GM21576 (cell line): ENCODE measurements around the gene CD93.

Experiments used
- ATAC-seq: cut with Tn5 transposase; IDR thresholded peaks from one replicate; pipeline ENCODE4 v1.9.1; 2021; ENCODE audit warnings: mild to moderate bottlenecking, moderate library complexity; ENCODE audit not compliant: unreplicated experiment

CD93 gene

DNA sequence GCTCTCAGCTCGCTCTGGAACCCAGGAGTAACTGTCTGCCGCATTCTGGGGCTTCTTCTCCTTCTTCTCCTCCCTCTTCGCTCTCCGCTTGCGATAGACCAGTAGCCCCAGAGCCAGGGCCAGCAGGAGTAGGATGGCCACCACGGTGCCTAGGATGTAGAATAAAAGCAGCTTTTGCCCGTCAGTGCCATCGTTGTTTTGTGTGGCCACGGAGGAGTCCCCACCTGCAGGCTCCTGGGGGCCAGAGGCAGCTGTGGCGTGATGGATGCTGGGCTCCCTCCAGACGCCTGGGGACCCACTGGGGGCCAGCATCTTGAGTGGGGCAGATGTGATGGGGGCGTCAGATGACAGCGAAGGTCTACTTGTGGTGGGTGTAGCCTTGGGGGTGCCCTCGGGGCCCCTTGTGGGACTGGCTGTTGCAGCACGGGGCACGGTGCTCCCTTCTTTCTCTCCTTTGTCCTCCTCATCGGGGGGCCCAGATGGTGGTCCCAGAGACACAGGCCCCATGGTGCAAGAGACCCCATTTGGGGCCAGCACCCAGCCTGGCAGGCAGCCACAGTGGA is 1.8 kb downstream of the CD93 start:
- ATAC-seq, result no peak

DNA sequence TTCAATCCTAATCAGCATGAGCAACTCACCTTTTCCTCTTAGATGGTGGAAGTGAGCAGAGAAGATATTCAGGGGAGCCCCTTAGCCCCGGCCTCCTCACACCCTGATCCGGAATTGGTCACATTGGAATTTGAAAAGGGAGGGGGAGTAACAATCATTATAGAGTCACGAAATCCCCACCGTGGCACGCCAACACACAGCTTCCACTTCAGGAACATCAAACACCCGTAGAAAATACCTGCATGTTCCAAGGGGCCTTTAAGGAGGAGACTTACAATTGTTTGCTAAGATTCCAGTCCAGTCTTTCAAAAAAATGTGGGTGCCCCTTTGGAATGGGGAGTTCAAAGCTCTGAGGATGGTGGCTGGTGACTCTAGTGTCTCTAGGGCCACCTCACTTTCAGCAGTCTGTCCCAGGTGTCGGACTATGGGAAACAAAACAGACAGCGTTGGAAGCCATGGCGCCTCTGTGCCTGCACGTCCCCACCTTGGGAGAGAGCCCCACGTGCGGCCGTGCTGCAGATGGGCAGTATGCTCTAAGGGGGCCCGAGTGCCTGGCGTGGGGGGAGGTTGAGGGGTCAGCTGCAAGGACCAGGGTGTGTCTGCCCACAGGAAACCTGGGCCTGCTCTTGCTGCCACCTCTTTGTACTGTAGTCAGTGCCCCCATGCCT is 2.4 kb downstream of the CD93 start:
- no peak for ATAC-seq

DNA sequence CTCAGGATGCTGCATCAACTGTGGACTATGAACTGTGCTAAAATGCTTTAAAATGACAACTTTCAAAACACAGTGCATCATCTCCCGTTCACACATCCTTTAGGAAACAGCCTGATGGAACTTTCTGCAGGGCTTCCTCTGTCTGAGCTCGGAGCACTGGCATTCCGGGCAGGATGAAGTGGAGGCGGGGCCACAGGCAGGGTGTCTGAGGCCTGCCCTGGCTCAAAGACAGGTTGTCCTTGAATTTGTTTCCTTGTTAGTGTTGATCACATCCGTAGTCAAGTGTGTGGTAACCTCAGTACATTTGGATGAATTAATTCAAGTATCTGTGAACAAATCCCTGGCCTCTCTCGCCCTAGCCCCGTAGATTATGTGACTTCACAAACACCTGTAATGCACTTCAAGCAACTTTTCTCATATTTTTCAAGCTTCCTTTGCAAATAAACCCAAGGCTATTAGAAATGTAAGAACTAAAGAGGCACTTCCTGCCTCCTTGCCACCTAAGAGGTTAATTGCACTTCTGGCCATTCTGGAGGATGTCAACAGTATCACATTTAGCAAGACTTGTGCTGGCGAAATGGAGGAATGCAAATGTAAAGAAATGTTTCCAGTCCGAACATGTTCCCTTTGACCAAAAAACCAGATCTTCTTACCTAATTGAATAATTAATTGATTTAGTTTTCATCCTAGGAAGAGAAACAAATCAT is 3.1 kb downstream of the CD93 start:
- ATAC-seq, result no peak

DNA sequence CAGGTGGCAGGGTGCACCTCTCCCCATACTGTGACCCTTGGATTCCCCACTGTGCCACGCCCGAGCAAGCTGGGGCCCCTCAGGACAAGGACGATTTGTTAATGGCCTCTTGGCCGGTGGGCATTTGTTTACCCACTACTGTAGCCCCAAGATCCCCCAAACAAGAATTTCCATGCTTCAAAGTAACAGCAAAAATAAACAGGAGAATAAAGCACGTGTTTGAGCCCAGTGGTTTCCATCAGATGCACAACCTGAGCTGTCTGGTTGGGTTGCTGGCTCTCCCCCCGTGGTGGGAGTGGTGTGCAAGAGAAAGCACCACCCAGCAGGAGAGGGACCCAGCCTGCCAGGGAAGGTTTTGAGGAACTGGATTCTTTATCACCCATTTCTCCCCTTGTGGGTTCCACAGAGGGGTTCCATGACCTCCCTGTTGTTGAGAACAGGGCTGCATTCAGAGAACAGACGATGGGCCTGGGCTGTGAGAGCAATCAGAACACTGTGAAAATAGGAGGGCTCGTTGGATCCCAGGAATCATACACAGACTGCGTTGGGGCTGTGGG is 4.8 kb downstream of the CD93 start:
- no peak for ATAC-seq

DNA sequence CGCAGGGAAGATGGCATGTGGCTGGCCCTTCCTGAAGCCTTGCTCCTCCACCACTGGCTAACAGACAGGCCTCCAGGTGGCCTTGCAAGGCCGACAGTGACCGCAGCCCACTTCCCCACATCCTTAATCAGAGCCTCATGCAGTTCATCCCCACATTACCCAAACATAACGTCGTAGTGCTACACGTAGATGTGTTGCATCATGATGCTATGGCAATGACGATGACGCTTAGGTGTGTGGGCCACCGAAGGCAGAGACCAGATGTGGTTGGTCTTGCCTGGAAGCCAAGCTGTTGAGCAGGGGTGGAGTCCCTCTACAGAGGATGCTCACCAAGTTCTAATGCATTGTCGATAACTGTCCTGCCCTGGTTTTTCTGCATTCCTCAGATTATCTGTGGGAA is 5.6 kb downstream of the CD93 start:
- ATAC-seq, result no peak

DNA sequence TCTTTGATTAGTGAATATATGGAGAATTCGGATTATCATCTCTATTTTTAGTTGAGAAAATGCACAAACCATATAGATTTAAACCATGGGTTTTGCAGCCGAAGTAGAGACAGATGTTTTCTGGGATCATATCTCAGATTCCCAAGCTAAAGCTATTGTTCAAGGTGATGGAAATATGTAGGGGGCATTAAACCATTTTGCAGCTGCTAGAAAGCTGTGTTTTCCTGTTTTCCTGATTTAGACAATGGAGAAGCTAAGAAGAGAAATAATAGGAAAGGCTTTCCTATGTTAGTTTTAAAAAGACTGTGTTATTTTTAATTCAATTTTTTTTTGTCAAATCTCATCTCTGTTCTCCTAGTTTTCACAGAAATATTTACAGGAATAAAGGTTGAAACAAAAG is 6.2 kb downstream of the CD93 start:
- no peak for ATAC-seq

DNA sequence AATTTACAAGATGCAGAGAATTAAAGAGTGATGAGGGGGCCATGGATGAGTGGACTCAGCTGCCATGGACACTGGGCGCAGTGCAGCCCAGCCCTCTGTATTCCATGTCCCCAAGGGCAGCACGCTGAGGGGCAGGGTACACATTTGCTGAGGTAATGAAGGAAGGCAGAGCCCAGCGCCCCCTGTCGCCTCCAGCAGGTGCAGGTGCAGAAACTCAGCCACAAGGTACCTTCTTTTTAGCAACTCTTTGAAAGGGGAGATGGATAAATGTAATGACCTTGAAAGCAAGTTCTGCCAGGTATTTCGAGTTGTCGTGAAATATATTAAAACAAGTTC is 7.1 kb downstream of the CD93 start:
- ATAC-seq, result no peak

DNA sequence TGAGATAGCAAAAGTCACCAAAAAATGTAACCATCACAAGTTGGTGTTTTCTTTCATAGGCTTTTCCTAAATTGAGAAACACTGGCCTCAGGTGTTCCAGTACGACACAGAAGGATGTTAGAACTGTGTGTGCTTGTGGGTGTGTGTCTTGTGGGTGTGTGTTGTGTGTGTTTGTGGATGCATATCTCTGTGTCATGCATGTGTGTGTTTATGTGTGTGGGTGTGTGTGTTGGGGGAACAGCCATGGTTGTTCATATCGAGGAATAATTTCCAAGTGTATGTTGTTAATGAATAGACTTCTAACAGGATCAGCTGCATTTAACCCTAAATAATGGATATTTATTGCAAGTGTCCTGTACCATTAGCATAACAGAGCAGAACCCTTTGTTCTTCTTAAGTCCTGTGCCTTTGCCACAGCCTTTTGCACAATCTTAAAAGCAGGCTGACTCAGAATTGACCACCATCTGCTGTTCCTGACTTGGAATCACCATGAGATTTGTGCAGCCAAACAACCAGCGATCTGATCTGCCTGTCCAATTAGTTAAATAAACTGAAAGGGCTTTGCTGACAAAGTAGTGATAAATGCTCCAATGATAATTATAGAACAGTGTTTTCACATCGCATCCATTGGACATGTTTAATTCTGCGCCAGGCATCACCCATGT is 7.6 kb downstream of the CD93 start:
- ATAC-seq, result no peak

DNA sequence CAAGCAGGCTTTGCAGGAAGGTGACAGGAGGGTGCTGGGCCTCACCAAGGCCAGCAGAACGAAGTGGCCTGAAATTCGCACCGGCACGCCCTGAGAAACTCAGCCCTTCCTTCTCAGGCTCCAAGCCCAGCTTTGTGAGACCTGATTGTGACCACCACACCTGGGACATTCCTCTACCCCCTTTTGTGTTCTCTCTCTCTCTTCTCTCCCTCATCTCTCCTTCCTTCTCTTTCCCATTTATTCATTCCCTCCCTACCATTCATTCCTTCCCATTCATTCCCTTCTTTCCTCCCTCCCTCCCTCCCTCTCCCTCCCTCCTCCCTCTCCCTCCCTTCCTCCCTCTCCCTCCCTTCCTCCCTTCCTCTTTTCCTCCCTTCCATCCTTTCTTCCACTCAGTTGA is 8.8 kb downstream of the CD93 start:
- no peak for ATAC-seq

DNA sequence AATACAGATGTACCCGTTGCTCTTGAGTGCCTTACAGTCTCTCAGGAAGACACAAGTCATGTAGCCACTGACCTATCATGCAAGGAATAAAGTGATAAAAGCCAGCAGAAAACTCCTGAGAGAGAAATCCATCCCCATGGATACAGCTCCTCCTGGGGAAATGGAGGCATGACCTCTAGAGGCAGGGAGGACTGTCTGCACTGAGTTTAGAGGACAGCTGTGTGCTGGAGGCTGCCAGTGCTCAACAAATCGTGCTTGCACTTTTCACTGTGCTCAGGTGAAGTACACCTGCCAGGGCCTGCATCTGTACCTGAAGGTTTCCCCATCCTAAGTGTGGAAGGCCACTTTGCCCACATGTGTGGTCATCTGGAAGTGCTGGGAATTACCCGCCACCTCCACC is 12.1 kb downstream of the CD93 start:
- no peak for ATAC-seq

DNA sequence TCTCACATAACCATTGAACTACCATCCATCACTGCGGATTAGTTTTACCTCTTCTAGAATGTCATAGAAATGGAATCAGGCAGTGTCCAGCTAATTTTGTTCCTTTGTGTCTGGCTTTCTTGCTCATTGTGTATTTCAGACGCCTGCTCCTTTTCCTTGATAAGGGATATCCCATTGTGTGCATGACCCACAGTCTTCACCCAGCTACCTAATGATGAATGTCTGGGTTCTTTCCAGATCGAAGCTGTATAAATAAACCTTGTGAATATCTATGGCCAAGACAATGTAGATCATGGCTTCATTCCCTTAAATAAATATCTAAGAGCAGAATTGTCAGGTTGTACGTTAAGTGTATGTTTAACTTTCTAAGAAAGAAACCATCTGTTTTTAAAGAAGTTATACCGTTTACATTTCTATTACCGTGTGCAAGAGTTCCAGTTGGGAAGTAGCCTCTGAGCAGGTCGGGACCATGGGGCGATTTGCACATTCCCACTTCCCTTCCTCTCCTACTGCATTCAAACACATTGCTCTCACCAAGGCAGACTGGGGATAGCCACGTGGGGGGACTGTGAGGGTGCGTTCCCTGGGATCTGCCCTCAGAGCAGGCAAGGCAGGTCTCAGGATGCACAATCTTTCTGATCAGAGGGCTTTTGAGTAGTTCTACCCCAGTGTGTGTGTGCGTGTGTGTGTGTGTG is 13.1 kb downstream of the CD93 start:
- ATAC-seq, result no peak

DNA sequence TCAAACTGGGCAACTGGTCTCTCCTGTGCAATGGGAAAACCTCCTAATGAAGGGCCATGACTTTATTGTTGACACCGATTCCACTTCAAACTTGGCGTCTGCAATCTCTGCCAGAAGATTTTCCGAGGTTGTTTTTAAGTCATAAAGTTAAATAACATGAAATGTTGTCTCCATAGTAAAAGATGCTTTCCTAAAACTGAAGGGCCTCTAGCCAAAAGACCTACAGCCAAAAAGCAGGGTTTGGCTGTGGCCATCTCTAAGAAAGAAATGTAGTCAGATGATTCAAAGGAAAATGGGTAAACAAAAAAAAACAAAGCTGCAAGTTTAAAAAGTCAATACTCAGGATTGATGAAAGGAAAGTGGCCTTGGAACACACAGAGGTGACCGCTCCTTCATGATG is 14.1 kb downstream of the CD93 start:
- no peak for ATAC-seq

DNA sequence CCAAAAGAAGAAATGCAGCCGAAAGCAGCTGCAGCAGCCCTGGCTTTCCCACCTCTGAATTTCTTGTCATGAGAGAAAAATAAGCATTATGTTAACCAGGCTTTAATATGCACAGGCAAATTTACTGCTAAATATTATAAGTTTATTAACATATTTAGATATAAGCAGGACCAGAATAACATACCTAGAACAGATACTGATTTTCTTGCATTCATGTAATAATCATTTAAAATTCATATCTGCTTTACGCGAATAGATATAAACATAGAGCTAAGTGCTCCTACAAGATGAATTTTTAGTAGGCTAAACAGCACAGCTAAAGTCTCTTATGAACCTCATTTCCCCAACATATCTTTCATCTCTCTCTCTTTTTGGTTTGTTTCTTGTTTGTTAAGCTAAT is 14.7 kb downstream of the CD93 start:
- ATAC-seq, result no peak

DNA sequence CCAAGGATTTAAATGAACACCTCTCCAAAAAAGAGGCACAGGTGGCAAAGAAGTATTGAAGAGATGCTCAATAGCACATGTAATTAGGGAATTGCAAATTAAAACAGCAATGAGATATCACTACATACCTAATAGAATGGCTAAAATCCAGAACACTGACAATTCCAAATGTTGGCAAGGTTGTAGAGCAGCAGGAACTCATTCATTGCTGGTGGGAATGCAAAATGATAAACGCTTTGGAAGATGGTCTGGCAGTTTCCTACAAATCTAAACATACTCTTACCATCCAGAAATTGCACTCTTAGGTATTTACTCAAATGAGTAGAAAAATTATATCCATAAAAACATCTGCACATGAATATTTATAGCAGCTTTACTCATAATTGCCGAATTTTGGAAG is 17.0 kb downstream of the CD93 start:
- ATAC-seq, result no peak

DNA sequence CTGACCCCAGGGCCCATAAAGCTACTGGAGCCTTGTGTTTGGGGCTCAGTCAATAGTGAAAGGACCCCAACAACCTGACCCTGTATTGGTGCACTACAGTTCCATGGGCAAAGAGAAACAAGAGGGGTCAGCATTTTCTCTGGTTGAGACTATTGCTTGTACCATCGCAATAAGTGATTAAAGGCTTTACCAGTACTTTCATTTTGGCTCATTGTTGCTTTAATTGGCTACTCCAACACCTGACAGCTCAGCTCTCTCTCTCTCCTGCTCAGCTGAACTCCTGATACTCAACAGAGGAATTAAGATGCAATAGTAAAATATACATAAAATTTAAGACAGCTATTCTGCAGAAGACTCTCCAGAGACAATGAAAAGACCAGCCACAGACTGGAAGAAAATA is 17.8 kb downstream of the CD93 start:
- ATAC-seq, result no peak

DNA sequence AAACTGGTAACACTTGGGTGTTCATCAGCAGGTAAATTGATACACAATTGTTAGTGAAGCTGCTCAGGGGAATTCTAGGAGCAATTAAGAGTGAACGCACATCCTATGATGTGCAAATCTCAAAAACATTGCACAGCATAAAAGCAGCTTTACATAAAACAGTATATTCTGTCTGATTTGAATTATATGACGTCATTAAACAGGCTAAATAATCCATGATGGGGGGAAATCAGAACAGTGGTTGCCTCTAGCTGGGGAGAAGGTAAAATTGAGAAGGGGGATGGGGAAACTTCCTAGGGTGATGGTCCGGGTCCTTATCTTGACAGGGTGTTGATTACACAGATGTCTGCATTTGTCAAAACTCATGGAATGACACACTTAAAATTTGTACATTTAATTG is 19.4 kb downstream of the CD93 start:
- no peak for ATAC-seq

DNA sequence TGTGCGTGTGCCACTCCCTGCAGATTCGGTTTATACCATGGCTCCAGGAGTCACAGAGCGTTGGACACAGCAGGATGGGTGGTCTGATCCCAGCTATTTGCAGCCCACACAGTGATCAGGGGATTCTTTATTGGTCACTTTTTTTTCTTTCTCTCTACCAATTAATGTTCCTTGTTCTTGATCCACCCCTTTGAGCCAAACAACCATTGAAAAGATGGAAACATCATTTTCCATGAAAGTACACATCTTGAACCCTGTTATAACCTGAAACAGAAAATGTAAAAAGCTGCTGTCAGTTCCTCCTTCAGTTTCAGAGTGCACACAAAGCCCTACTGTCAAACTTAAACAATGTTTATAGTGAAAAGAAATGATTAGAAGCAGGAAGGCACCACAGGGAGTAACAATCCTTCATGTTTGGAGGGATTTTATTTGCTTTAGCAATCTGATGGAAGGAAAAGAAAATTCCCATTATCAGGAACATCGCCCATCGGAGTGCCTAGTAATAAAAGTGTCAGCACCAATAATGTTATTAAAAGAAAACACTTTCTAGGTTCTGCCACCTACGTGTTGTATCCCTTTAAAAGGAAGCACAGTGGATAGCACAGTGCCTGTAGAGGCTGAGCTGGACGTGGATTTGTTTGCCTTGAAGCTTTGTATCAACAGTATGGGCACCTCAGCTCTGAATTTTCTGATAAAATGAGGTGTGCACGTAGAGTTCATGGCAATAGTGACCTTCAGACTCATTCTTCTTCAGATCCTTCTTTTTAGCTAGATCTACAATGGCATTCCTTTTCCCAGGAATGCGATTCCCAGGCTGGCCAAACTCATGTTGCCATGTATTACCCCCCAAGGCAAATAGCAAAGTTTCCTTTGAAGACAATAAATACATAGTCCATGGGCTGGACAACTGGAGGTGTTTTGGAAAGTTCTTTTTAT is 20.6 kb downstream of the CD93 start:
- ATAC-seq, result no peak

DNA sequence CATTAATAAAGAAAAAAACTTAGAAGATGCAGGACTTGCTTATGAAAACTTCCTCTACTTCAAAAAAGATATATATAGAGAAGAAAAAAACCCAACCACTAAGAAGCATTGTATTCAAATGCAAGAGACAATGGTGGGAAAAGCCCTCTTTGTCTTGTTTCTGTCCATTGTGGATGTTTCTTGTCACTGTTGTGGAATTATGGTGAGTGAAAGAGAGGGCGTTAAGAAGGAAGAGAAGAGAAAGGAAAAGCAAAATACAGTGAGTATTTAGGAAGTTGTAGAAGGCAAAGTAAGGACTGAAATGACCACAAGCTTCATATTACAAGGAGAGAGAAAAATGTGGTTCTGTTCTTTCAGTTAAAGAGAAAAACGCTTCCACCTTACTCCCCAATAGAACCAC is 22.5 kb downstream of the CD93 start:
- ATAC-seq, result no peak

DNA sequence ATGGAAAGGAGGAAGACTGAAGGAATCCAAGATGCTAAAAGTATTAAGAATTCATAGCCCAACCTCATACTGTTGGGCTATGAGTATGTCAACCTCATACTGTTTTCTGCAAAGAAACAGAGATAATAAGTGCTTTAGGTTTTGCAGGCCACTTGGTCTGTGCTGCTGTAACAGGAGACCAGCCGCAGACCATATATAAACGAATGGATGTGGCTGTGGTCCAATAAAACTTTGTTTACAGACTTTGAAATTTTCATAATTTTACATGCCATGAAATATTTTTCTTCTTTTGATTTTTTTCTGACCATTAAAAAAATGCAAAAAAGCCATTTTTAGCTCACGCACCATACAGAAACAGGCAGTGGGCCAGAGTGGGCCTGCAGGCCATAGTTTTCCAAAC is 23.0 kb downstream of the CD93 start:
- no peak for ATAC-seq

DNA sequence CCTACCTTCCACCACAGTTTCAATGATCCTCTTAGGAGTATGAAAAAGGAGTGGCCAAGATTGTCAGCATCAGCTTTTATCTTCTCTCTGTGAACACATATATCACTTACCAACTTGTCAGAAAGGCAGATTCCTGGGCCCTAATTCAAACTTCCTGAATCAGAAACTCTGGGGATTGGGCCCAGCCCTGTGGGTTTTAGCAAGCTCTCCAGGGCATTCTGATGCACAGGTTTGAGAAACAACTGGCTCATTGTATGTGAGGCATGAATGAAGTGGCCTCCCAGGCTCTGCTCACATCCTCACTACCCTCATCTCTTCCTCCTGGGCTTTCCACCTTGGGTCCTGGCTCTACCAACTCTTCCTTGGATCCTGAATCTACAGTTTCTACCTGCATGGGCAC is 23.5 kb downstream of the CD93 start:
- ATAC-seq, result no peak
